NCI-H1417 (cell line): ENCODE data around the gene DDX59.
"Not testable (repeated sequence)": the region's sequence is repeated elsewhere in the genome, so short reads cannot be mapped to it uniquely, and the experiment has no call there.

Source experiments
- DNase-seq, 3 experiments: peaks; one replicate each; lab custom pipeline; 2025; lab: John Stamatoyannopoulos, UW

DDX59 gene

GRCh38 chr1:200630515-200630899 lies 39.2 kb downstream of the DDX59 start:
- DNase-seq = not testable (repeated sequence)

DNA sequence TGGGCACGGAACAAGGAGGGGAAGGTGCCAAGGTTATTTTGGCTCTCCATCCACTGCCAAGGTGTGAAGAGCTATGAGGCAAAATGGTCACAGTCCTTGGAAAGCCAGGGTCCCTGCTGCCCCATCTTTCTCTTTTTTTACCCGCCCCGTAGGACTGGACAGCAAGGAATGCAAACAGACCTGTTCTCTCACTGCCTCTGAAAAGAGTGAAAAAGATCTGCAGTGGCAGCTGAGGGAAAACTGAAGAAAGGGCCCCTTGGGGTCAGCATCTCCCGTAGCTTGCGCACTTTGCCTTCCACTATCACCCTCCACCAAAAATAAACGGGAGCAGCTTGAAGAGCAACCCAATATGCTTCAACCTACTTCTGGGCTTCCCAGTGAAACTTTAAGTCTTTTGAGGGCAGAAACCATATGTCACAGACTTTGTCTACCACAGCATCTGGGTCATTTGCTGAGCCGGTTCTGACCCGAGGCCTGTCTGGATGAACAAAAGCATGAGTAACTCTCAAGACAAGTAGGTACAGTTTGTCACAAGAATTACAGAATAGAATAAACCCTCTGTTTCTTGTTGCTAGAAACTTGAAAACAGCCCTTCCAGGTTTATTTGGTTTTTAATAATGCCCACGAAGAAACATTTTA lies 39.7 kb downstream of the DDX59 start:
- no peak for DNase-seq

- no peak for DNase-seq
Measured at GRCh38 chr1:200628223-200628881, 41.4 kb downstream of the DDX59 start.

DNA sequence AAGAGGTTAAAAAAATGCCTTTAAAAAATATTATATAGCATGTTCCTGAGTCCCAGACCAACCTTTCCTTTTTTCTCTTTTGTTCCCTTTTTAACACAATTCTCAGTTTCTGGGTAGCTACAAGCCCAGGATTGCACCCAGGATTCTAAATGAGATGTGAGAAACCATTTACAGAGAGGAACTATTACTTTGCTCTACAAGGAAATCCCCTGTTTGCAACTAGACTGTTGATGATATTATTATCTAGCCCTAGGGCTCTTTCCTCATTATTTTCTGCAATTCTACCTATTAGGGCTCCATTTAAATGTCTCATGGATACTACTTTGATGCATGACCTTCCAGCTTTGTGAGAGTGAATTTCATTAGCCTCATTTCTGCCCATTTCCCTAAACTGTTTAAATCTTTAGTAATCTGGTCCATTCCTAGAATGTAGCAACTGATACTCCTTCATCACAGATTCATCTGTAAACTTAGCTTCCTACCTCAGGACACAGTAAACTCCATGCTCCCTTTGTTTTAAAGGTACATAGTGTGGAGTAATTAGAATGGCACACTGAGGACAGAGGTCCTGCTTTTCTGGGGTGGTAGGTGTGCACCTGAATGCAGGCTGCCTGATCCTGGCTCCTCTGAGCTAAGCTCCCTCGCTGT lies 42.0 kb downstream of the DDX59 start:
- DNase-seq = no peak

GRCh38 chr1:200626853-200627534 lies 42.7 kb downstream of the DDX59 start:
- no peak for DNase-seq

DNA sequence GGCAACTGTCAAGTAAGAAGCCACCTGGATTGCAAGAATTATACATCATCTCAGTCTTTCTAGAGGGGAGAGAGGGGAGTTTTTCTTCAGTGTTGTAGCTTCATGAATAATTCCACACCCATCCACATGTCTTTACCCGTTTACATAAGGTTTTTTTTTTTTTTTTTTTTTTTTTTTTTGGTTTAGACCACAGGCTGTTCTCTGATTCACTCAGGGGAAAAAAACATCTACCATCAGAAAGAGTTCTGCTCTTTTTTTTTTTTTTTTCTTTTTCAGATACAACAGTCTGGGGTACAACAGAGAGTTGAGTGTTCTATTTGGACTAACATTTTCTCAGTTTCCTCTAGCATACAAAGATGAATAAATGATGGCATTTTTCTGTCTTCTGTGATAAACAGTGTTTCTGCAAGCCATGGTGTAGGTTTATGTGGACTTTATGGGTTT lies 44.3 kb downstream of the DDX59 start:
- DNase-seq = no peak

- DNase-seq = no peak
Measured at GRCh38 chr1:200624679-200625335, 44.9 kb downstream of the DDX59 start.

- peak; percentile 84 to 97 (median 94) for DNase-seq
Measured at GRCh38 chr1:200620273-200621131, 49.2 kb downstream of the DDX59 start, which contains the start of gene KIF14. Gene KIF14, minus strand, starts transcription at chr1:200620751. Its CDS starts 2,028 bp downstream, at chr1:200618723.

GRCh38 chr1:200619894-200620272 lies 49.8 kb downstream of the DDX59 start:
- no peak for DNase-seq

DNA sequence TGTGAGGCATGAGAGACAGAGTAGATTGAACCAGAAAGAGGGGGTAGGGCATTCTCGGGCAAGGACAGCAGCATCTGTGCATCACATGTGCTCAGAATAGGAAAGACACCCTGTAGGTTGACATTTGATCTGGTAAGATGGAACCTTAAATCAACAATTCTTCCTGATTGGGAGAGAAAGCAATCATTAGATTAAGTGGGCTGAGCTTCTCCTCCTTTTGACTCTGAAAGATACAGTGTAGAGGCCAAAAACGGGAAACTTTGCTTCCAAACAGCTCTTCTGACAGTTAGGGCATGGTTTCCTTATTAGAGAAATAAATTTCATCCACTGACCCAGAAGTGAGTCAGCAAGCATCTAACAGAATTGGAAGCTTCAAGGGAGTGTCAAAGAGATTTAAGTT lies 58.9 kb downstream of the DDX59 start:
- DNase-seq = no peak

- no peak for DNase-seq
Measured at GRCh38 chr1:200602632-200603031, 67.1 kb downstream of the DDX59 start.
